ENCODE measurements around the gene RBMS3. TPM values are rescaled to one million over a fixed set of nuclear protein-coding genes. Genes with fewer than 3 reads are reported as not detected.

Gene RBMS3
- total RNA-seq, 2 experiments from 2014 or later = 0.15 to 3.0 TPM

- no peak for DNase-seq
- H3K36me3 Mint-ChIP-seq = no peaks in the 10 kb centered on the region
- no peak overlapping the region for H3K4me3 Mint-ChIP-seq
- H3K4me1 Mint-ChIP-seq = no peaks in the 10 kb centered on the region
- no peaks in the 10 kb centered on the region for H3K9me3 Mint-ChIP-seq (ENCODE audit: low read depth)
- H3K27ac Mint-ChIP-seq = no peak overlapping the region
- CTCF ChIA-PET = no interaction called here
- no peaks in the 10 kb centered on the region for H3K27me3 Mint-ChIP-seq
- ATAC-seq = no peak
Observed at GRCh38 chr3:29410220-29410619, 129.3 kb downstream of the RBMS3 start.

GRCh38 chr3:29410660-29411405 lies 130.0 kb downstream of the RBMS3 start:
- Mint-ChIP-seq H3K4me1 (no peaks in the 10 kb centered on the region), H3K36me3 (no peaks in the 10 kb centered on the region), H3K27me3 (no peaks in the 10 kb centered on the region), H3K4me3 (no peak overlapping the region), H3K9me3 (ENCODE audit: low read depth) (no peaks in the 10 kb centered on the region), H3K27ac (no peak overlapping the region)
- CTCF ChIA-PET = no interaction called here
- ATAC-seq (no peak), DNase-seq (no peak)

- Mint-ChIP-seq H3K9me3 (ENCODE audit: low read depth) (no peaks in the 10 kb centered on the region), H3K36me3 (no peaks in the 10 kb centered on the region), H3K4me1 (no peaks in the 10 kb centered on the region)
Observed at GRCh38 chr3:29412110-29412509, 131.2 kb downstream of the RBMS3 start.

GRCh38 chr3:29414468-29415224 lies 133.8 kb downstream of the RBMS3 start:
- ATAC-seq = no peak

More at GRCh38 chr3:29412110-29412509, 131.2 kb downstream of the RBMS3 start:
- H3K27ac Mint-ChIP-seq = no peak overlapping the region
- ATAC-seq (no peak), DNase-seq (no peak)
- no peaks in the 10 kb centered on the region for H3K27me3 Mint-ChIP-seq
- CTCF ChIA-PET = no interaction called here
- no peak overlapping the region for H3K4me3 Mint-ChIP-seq

GRCh38 chr3:29415482-29416223 lies 134.8 kb downstream of the RBMS3 start:
- CTCF ChIA-PET = no interaction called here
- DNase-seq (no peak), ATAC-seq (no peak)
- H3K4me1 Mint-ChIP-seq = no peaks in the 10 kb centered on the region
- no peak overlapping the region for H3K27ac Mint-ChIP-seq
- no peaks in the 10 kb centered on the region for H3K36me3 Mint-ChIP-seq
- no peaks in the 10 kb centered on the region for H3K9me3 Mint-ChIP-seq (ENCODE audit: low read depth)
- H3K4me3 Mint-ChIP-seq = no peak overlapping the region
- H3K27me3 Mint-ChIP-seq = no peaks in the 10 kb centered on the region

More at GRCh38 chr3:29414468-29415224, 133.8 kb downstream of the RBMS3 start:
- Mint-ChIP-seq H3K4me3 (no peak overlapping the region), H3K4me1 (no peaks in the 10 kb centered on the region), H3K9me3 (ENCODE audit: low read depth) (no peaks in the 10 kb centered on the region), H3K27ac (no peak overlapping the region), H3K36me3 (no peaks in the 10 kb centered on the region), H3K27me3 (no peaks in the 10 kb centered on the region)
- DNase-seq = no peak
- CTCF ChIA-PET = no interaction called here

- no peak overlapping the region for H3K27ac Mint-ChIP-seq
- no peaks in the 10 kb centered on the region for H3K36me3 Mint-ChIP-seq
- ATAC-seq = no peak
- DNase-seq = no peak
- CTCF ChIA-PET = no interaction called here
- no peaks in the 10 kb centered on the region for H3K27me3 Mint-ChIP-seq
- no peaks in the 10 kb centered on the region for H3K9me3 Mint-ChIP-seq (ENCODE audit: low read depth)
- no peaks in the 10 kb centered on the region for H3K4me1 Mint-ChIP-seq
- no peak overlapping the region for H3K4me3 Mint-ChIP-seq
Observed at GRCh38 chr3:29416514-29416913, 135.6 kb downstream of the RBMS3 start.

GRCh38 chr3:29420106-29420505 lies 139.2 kb downstream of the RBMS3 start:
- Mint-ChIP-seq H3K27me3 (no peaks in the 10 kb centered on the region), H3K36me3 (no peaks in the 10 kb centered on the region), H3K4me3 (no peak overlapping the region), H3K9me3 (ENCODE audit: low read depth) (no peaks in the 10 kb centered on the region), H3K4me1 (no peaks in the 10 kb centered on the region), H3K27ac (no peak overlapping the region)
- CTCF ChIA-PET = no interaction called here
- DNase-seq (no peak), ATAC-seq (no peak)

- no peaks in the 10 kb centered on the region for H3K36me3 Mint-ChIP-seq
- ATAC-seq = no peak
- CTCF ChIA-PET = no interaction called here
Observed at GRCh38 chr3:29426302-29427226, 145.7 kb downstream of the RBMS3 start.

GRCh38 chr3:29427266-29428103 lies 146.6 kb downstream of the RBMS3 start:
- Mint-ChIP-seq H3K27me3 (no peaks in the 10 kb centered on the region), H3K36me3 (no peaks in the 10 kb centered on the region), H3K4me1 (no peaks in the 10 kb centered on the region), H3K9me3 (ENCODE audit: low read depth) (no peaks in the 10 kb centered on the region), H3K4me3 (no peak overlapping the region), H3K27ac (no peak overlapping the region)
- CTCF ChIA-PET = no interaction called here
- DNase-seq (no peak), ATAC-seq (no peak)

More at GRCh38 chr3:29426302-29427226, 145.7 kb downstream of the RBMS3 start:
- no peak overlapping the region for H3K27ac Mint-ChIP-seq
- no peaks in the 10 kb centered on the region for H3K9me3 Mint-ChIP-seq (ENCODE audit: low read depth)
- H3K4me3 Mint-ChIP-seq = no peak overlapping the region
- DNase-seq = no peak
- H3K27me3 Mint-ChIP-seq = no peaks in the 10 kb centered on the region
- no peaks in the 10 kb centered on the region for H3K4me1 Mint-ChIP-seq

GRCh38 chr3:29429055-29429679 lies 148.3 kb downstream of the RBMS3 start:
- Mint-ChIP-seq H3K4me3 (no peak overlapping the region), H3K9me3 (ENCODE audit: low read depth) (no peaks in the 10 kb centered on the region), H3K27ac (no peak overlapping the region), H3K27me3 (no peaks in the 10 kb centered on the region), H3K4me1 (no peaks in the 10 kb centered on the region), H3K36me3 (no peaks in the 10 kb centered on the region)
- CTCF ChIA-PET = no interaction called here
- no peak for ATAC-seq
- no peak for DNase-seq

- no peak overlapping the region for H3K27ac Mint-ChIP-seq
- H3K36me3 Mint-ChIP-seq = no peaks in the 10 kb centered on the region
- ATAC-seq = no peak
- no peaks in the 10 kb centered on the region for H3K27me3 Mint-ChIP-seq
- DNase-seq = no peak
- no peaks in the 10 kb centered on the region for H3K9me3 Mint-ChIP-seq (ENCODE audit: low read depth)
- H3K4me3 Mint-ChIP-seq = no peak overlapping the region
- CTCF ChIA-PET = interaction anchor here (0.6 kb wide), 1 partner anchor 13 kb away, joined by 3 read pairs; no protein-coding TSS in a partner anchor
- H3K4me1 Mint-ChIP-seq = no peaks in the 10 kb centered on the region
Observed at GRCh38 chr3:29430558-29430971, 149.7 kb downstream of the RBMS3 start.

All from activated CD8-positive, alpha-beta memory T cell treated with anti-CD3 and anti-CD28 coated beads, Interleukin-2, amount 10 ng/mL, durations not matched to agents 7 days and 5 days (primary cell).